RWPE2 (cell line): Measurements from ENCODE around the gene GPR107.

Source experiments
- ATAC-seq: fragments of 200-7000 bp; cut with Tn5 transposase; 3 replicates; pipeline ENCODE4 v1.9.1; 2021; ENCODE audit warnings: low read depth
- DNase-seq: peaks from one replicate; pipeline ENCODE4 v3.0.0-alpha.2; 2020; ENCODE audit warnings: low spot score
- H3K27ac ChIP-seq: fragments of 450-650 bp; 2 replicates; pipeline ENCODE4 v1.5.1; 2017; ENCODE audit warnings: mild to moderate bottlenecking; ENCODE audit not compliant: poor library complexity, severe bottlenecking
- H3K27me3 ChIP-seq: fragments of 250-450 bp; sonication (Bioruptor Pico); 2 replicates; pipeline ENCODE4 v1.5.1; 2021; ENCODE audit warnings: mild to moderate bottlenecking, moderate library complexity; ENCODE audit not compliant: insufficient read depth, poor library complexity, severe bottlenecking
- H3K36me3 ChIP-seq: fragments of 250-450 bp; sonication (Bioruptor Pico); 2 replicates; pipeline ENCODE4 v1.5.1; 2020; ENCODE audit warnings: low read depth, mild to moderate bottlenecking, moderate library complexity
- H3K4me1 ChIP-seq: fragments of 250-450 bp; sonication (Bioruptor Pico); 2 replicates; pipeline ENCODE4 v1.5.1; 2021; ENCODE audit warnings: mild to moderate bottlenecking, moderate library complexity; ENCODE audit not compliant: insufficient read depth, poor library complexity, severe bottlenecking
- H3K4me3 ChIP-seq: fragments of 250-450 bp; sonication (Bioruptor Pico); 2 replicates; pipeline ENCODE4 v1.5.1; 2021; ENCODE audit warnings: mild to moderate bottlenecking, moderate library complexity; ENCODE audit not compliant: severe bottlenecking
- H3K9me3 ChIP-seq: fragments of 250-450 bp; sonication (Bioruptor Pico); 2 replicates; pipeline ENCODE4 v1.5.1; 2021; ENCODE audit warnings: mild to moderate bottlenecking, moderate library complexity; ENCODE audit not compliant: severe bottlenecking
- TF ChIP-seq, protein P1 (sequence below): fragments of 450-650 bp; IDR thresholded peaks from one replicate; pipeline ENCODE4 v1.5.1; 2017; ENCODE audit warnings: mild to moderate bottlenecking, moderate library complexity; ENCODE audit not compliant: poor library complexity, severe bottlenecking

Gene GPR107

DNA sequence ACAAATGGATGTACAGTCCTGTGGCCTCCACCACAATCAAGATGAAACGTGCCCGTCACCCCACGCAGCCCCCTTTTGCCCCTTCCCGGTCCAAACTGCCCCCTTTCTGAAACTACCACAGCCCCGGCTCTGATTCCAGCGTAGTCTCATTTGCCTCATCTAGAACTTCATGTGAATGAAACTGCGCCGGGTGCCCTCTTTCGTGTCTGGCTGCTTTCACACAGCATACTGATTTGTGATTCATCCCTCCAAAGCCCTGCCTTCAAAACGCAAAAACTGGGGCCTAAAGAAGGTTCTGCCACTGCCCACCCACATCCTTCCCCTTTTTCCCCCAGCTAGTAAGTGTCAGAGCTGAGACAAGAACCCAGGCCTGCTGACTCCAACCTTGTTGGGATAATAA is 87.0 kb downstream of the GPR107 start:
- Histone ChIP-seq H3K27me3 (no peaks in the 10 kb centered on the region), H3K27ac (no peak overlapping the region), H3K4me1 (peaks cover 18% of the 10 kb centered on the region), H3K36me3 (no peaks in the 10 kb centered on the region), H3K4me3 (no peak overlapping the region), H3K9me3 (no peaks in the 10 kb centered on the region)
- TF ChIP-seq, protein P1, sequence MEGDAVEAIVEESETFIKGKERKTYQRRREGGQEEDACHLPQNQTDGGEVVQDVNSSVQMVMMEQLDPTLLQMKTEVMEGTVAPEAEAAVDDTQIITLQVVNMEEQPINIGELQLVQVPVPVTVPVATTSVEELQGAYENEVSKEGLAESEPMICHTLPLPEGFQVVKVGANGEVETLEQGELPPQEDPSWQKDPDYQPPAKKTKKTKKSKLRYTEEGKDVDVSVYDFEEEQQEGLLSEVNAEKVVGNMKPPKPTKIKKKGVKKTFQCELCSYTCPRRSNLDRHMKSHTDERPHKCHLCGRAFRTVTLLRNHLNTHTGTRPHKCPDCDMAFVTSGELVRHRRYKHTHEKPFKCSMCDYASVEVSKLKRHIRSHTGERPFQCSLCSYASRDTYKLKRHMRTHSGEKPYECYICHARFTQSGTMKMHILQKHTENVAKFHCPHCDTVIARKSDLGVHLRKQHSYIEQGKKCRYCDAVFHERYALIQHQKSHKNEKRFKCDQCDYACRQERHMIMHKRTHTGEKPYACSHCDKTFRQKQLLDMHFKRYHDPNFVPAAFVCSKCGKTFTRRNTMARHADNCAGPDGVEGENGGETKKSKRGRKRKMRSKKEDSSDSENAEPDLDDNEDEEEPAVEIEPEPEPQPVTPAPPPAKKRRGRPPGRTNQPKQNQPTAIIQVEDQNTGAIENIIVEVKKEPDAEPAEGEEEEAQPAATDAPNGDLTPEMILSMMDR, result no peak
- DNase-seq (no peak), ATAC-seq (no peak)

DNA sequence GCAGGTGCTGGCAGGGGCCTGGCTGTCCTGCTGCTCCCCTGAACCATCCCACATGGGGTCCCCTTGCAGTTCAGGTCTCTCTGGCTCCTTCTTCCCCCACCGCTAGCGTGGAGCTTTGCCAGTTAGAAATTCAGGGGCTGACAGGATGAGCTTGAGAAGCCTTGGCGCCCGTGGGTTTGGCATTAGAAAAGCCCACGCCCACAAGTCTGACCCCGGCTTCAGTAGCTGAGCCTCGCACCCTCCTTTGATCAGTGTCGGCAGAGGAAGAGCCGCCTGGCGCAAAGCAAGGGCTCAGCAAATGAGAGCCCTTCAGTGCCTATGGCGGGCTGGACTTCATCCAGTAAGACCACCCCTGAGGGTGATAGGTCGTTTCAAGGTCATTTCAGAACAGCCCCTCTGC is 88.3 kb downstream of the GPR107 start:
- Histone ChIP-seq H3K9me3 (no peaks in the 10 kb centered on the region), H3K4me1 (peaks cover 18% of the 10 kb centered on the region), H3K27me3 (no peaks in the 10 kb centered on the region), H3K36me3 (no peaks in the 10 kb centered on the region), H3K27ac (no peak overlapping the region), H3K4me3 (no peak overlapping the region)
- ATAC-seq, result no peak
- TF ChIP-seq, protein P1, result no peak
- DNase-seq, result no peak

DNA sequence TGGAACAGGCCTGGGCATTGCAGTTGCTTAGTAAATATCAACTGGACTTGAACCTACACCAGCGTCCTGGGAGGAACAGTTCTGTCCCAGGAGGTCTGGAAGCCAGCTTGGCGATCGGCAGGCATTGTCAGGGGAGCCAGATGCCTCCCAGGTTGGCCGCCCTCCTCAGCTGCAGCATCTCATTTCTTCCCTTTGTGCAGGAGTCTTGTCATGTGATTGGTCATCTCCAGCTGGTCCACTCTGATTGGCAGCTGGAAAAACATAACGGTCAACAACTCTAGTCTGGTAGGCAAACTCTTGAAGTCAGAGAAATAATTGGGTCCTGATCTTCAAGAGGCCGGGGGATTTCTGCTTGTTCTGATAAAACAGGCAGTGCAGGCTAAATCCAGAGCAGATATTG is 88.9 kb downstream of the GPR107 start:
- Histone ChIP-seq H3K27ac (no peak overlapping the region), H3K4me1 (peaks cover 17% of the 10 kb centered on the region), H3K36me3 (no peaks in the 10 kb centered on the region), H3K9me3 (no peaks in the 10 kb centered on the region), H3K27me3 (no peaks in the 10 kb centered on the region), H3K4me3 (no peak overlapping the region)
- ATAC-seq (no peak), DNase-seq (no peak)
- TF ChIP-seq, protein P1, result no peak

DNA sequence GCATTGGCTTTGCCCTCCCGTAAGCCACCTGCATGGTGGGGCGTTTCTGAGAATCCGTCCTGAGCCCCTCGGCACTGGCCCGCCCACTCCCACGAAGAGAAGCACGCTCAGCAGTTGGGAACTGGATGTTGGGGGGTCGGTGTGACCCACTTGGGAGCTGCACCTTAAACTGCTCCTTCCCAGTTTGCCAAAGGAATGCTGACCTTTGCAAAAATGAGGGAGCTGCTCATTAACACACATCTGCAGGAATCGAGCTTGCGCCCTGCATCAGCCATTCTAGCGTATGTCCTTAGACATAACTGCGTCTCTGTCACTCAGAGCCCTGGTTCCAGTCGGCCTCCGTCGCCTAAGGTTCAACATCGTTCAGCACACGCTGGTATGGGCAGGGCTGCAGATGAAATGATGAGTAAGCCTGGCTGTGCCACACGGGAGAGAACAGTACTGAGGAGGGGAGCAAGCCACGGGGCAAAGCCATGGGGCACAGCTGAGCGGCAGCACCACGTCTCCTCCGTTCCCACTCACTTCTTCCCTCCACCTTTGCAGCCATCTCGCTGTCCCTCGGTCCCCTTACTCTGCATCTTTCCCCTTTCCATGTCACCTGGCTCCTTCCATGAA is 89.7 kb downstream of the GPR107 start:
- Histone ChIP-seq H3K4me3 (no peak overlapping the region), H3K27ac (no peak overlapping the region), H3K4me1 (peaks cover 13% of the 10 kb centered on the region), H3K9me3 (no peaks in the 10 kb centered on the region), H3K36me3 (no peaks in the 10 kb centered on the region), H3K27me3 (no peaks in the 10 kb centered on the region)
- ATAC-seq, result no peak; the same call in 2 of the 3 replicates
- no peak for DNase-seq
- TF ChIP-seq, protein P1, result no peak

DNA sequence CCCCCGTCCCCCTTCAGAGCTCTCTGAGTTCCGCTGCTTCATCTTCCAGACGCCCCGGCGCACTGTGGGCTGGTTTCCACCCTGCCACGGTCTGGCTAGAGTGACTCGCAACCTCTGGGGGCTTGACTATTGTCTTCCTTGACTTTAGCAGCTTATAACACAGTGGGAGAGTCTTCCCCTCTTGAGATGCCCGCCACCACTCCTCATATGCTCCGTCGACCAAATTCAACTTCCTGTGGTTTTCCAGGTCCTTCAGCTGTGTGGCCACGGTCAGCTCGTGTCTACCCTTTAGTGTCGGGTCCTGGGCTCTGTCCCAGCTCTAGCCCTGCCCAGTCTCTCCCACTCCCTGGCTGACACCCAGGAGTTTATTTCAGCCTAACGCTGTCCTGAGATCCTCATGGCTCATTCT is 90.3 kb downstream of the GPR107 start:
- Histone ChIP-seq H3K4me1 (peaks cover 7% of the 10 kb centered on the region), H3K36me3 (no peaks in the 10 kb centered on the region), H3K27ac (no peak overlapping the region), H3K27me3 (no peaks in the 10 kb centered on the region), H3K9me3 (no peaks in the 10 kb centered on the region), H3K4me3 (no peak overlapping the region)
- no peak for DNase-seq
- TF ChIP-seq, protein P1, result no peak
- no peak for ATAC-seq
